ENCODE results near the gene SNX27. TPM values are rescaled to one million over a fixed set of nuclear protein-coding genes. Genes with fewer than 3 reads are reported as not detected.

The SNX27 gene
- total and polyA plus RNA-seq, 2 donors (not counting 1 experiment from before 2014, with no cell fraction given): 29.5 to 38.1 TPM

GRCh38 chr1:151635479-151636072 is 23.7 kb downstream of the SNX27 start:
- Histone ChIP-seq H3K27me3 (ENCODE audit: control insufficient read depth, insufficient read depth, low read length) (no peaks in the 10 kb centered on the region), H3K4me2 (ENCODE audit: extremely low read depth, insufficient read depth, low read length) (no peak overlapping the region), H3K4me3 (replicated peaks in 1 of 4; ENCODE audit: control extremely low read depth in 1 of 4, insufficient read depth in 1 of 4, low read depth in 3 of 4, low read length in 4 of 4) (no peak overlapping the region), H4K20me1 (ENCODE audit: control insufficient read depth, extremely low read depth, insufficient read depth, low read length) (no peaks in the 10 kb centered on the region), H3K4me1 (ENCODE audit: control insufficient read depth, extremely low read depth, insufficient read depth, low read length) (peaks cover 3% of the 10 kb centered on the region), H3K36me3 (ENCODE audit: control insufficient read depth, insufficient read depth, low read length) (no peaks in the 10 kb centered on the region), H3K27ac (ENCODE audit: insufficient read depth, low read length) (no peak overlapping the region), H3K9ac (ENCODE audit: insufficient read depth, low read length) (no peak overlapping the region), H2AFZ (ENCODE audit: low read length) (no peak overlapping the region), H3K9me3 (ENCODE audit: control insufficient read depth, insufficient read depth, low read depth, low read length) (no peaks in the 10 kb centered on the region), H3K79me2 (ENCODE audit: control insufficient read depth, insufficient read depth, low read length) (peaks cover 1% of the 10 kb centered on the region)
- TF ChIP-seq CTCF (conservative IDR thresholded peaks at IDR 0.05 in 1 of 2, IDR thresholded peaks at IDR 0.05 in 1 of 2; ENCODE audit: low read depth in 1 of 2, low read length in 2 of 2) (no peak), EZH2 (IDR thresholded peaks at IDR 0.05; ENCODE audit: low read length, missing control alignments) (no peak)
- DNase-seq (ENCODE audit: low read depth in 2 of 2): no peak

DNA sequence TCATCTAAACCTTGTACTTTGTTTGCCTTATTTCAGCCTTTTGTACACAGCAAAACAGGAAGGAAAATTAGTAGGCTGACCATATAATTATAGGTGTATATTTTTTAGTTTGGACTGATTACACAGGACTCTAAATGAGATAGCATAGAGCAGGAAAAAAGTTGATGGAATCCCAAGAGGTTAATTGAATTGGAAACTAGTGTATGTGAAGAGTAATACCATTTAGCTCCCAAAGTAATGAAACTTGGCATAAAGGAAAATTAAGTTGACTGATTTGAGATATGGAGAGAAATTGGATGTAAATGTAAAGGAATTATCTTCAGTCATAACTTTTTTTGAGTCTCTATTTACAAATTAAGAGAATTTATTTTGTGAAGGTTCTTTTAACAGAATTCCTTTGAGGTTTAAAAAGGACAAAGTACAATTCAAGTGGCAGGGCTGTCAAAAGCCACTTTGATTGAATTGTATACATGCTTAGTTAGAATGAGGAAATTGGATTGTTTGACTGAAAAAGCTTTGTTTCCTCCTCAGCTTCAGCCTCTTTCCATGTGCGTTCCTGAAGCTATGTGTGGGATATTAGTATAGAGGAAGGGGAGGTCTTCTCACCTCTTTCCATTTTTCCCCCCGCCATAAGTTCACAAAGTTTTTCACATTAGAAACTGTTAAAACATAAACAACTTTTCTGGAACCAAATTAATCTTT is 26.4 kb downstream of the SNX27 start:
- Histone ChIP-seq H3K27ac (ENCODE audit: insufficient read depth, low read length) (no peak overlapping the region), H3K4me3 (replicated peaks in 1 of 4; ENCODE audit: control extremely low read depth in 1 of 4, insufficient read depth in 1 of 4, low read depth in 3 of 4, low read length in 4 of 4) (no peak overlapping the region), H4K20me1 (ENCODE audit: control insufficient read depth, extremely low read depth, insufficient read depth, low read length) (no peaks in the 10 kb centered on the region), H3K27me3 (ENCODE audit: control insufficient read depth, insufficient read depth, low read length) (no peaks in the 10 kb centered on the region), H3K4me1 (ENCODE audit: control insufficient read depth, extremely low read depth, insufficient read depth, low read length) (peaks cover 3% of the 10 kb centered on the region), H2AFZ (ENCODE audit: low read length) (no peak overlapping the region), H3K79me2 (ENCODE audit: control insufficient read depth, insufficient read depth, low read length) (peaks cover 1% of the 10 kb centered on the region), H3K9ac (ENCODE audit: insufficient read depth, low read length) (no peak overlapping the region), H3K36me3 (ENCODE audit: control insufficient read depth, insufficient read depth, low read length) (no peaks in the 10 kb centered on the region), H3K9me3 (ENCODE audit: control insufficient read depth, insufficient read depth, low read depth, low read length) (no peaks in the 10 kb centered on the region), H3K4me2 (ENCODE audit: extremely low read depth, insufficient read depth, low read length) (no peak overlapping the region)
- no peak for TF ChIP-seq EZH2 (IDR thresholded peaks at IDR 0.05; ENCODE audit: low read length, missing control alignments)
- no peak for DNase-seq (ENCODE audit: low read depth in 2 of 2)

DNA sequence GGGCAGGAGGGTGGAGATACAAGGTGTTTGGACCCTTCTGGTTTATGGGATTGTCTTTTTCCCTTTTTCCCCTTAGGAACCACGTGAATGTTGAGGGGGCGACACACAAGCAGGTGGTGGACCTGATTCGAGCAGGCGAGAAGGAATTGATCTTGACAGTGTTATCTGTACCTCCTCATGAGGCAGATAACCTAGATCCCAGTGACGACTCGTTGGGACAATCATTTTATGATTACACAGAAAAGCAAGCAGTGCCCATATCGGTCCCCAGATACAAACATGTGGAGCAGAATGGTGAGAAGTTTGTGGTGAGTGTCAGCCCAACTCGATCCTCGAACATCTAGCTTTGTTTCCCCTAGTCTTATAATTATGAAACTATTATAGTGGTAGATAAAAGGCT is 27.0 kb downstream of the SNX27 start:
- no peak overlapping the region for H3K4me3 ChIP-seq (replicated peaks in 1 of 4; ENCODE audit: control extremely low read depth in 1 of 4, insufficient read depth in 1 of 4, low read depth in 3 of 4, low read length in 4 of 4)
- no peaks in the 10 kb centered on the region for H3K9me3 ChIP-seq (ENCODE audit: control insufficient read depth, insufficient read depth, low read depth, low read length)
- no peak overlapping the region for H3K4me2 ChIP-seq (ENCODE audit: extremely low read depth, insufficient read depth, low read length)
- no peak overlapping the region for H3K27ac ChIP-seq (ENCODE audit: insufficient read depth, low read length)
- H2AFZ ChIP-seq (ENCODE audit: low read length): no peak overlapping the region
- peaks cover 1% of the 10 kb centered on the region for H3K79me2 ChIP-seq (ENCODE audit: control insufficient read depth, insufficient read depth, low read length)
- no peak for DNase-seq (ENCODE audit: low read depth in 2 of 2)
- no peaks in the 10 kb centered on the region for H3K36me3 ChIP-seq (ENCODE audit: control insufficient read depth, insufficient read depth, low read length)
- TF ChIP-seq CTCF (conservative IDR thresholded peaks at IDR 0.05 in 1 of 2, IDR thresholded peaks at IDR 0.05 in 1 of 2; ENCODE audit: low read depth in 1 of 2, low read length in 2 of 2) (no peak), EZH2 (IDR thresholded peaks at IDR 0.05; ENCODE audit: low read length, missing control alignments) (no peak)
- H3K9ac ChIP-seq (ENCODE audit: insufficient read depth, low read length): no peak overlapping the region
- no peaks in the 10 kb centered on the region for H4K20me1 ChIP-seq (ENCODE audit: control insufficient read depth, extremely low read depth, insufficient read depth, low read length)
- H3K4me1 ChIP-seq (ENCODE audit: control insufficient read depth, extremely low read depth, insufficient read depth, low read length): peaks cover 3% of the 10 kb centered on the region
- H3K27me3 ChIP-seq (ENCODE audit: control insufficient read depth, insufficient read depth, low read length): no peaks in the 10 kb centered on the region

Data from fibroblast of lung (primary cell).